Stimulated activated naive B cell treated with anti-CD40 and anti-IgM and Interleukin-4, amounts not matched to agents 10 μg/mL and 1 μg/mL and 100 μg/mL, for 72 hours (primary cell): ENCODE data around the gene PHOX2A.

Experiments
- ATAC-seq, 2 donors: fragments of 150-1000 bp; cut with Tn5 transposase; replicated peaks; 2 replicates each; pipeline ENCODE4 v1.10.0; 2021; ENCODE audit warnings: moderate library complexity in 1 of 2
- DNase-seq: peaks from one replicate; pipeline ENCODE4 v3.0.0; 2021
- H3K27ac Mint-ChIP-seq: one replicate; pipeline ENCODE4 v1.8.0; 2022; ENCODE audit warnings: mild to moderate bottlenecking, mixed read lengths
- H3K27me3 Mint-ChIP-seq, 2 donors: one replicate each; pipeline ENCODE4 v1.8.0; 2022; ENCODE audit warnings: mixed read lengths in 2 of 2
- H3K36me3 Mint-ChIP-seq, 2 donors: one replicate each; pipeline ENCODE4 v1.8.0; 2022; ENCODE audit warnings: mixed read lengths in 2 of 2, mild to moderate bottlenecking in 1 of 2
- H3K4me1 Mint-ChIP-seq, 2 donors: one replicate each; pipeline ENCODE4 v1.8.0; 2022; ENCODE audit warnings: mixed read lengths in 2 of 2, mild to moderate bottlenecking in 1 of 2
- H3K4me3 Mint-ChIP-seq, 2 donors: one replicate each; pipeline ENCODE4 v1.8.0; 2022; ENCODE audit warnings: mild to moderate bottlenecking in 2 of 2, mixed read lengths in 2 of 2, moderate library complexity in 1 of 2
- H3K9me3 Mint-ChIP-seq, 2 donors: one replicate each; pipeline ENCODE4 v1.8.0; 2022; ENCODE audit warnings: mixed read lengths in 2 of 2, mild to moderate bottlenecking in 1 of 2

The PHOX2A gene

DNA sequence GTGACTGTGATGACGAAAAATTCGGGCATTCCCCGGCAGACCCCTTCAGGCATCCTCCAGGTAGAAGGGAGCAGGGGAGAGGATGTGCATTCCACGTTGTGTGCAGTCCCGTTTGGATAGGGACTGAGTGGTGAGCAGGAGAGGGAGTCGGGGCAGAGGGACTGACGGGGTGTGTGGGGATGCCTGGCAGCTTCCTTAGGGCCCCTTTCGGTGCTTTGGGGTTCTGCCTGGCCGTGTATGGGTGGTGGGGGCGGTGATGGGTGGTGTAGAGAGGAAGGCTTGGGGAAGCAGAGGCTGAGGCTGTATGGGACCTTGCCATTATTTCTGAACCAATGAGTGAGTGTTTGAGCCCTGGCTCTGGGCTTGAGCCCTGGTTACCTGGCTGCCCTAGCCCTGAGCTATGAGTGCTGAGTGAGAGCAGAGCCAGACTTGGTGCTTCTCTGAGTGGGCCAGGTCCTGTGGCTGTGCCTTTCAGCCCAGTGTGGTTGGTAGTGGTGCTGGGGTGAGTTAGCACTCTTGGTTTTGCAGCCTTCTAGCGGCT is 18.5 kb downstream of the PHOX2A start:
- ATAC-seq (no peak), DNase-seq (no peak)
- no peaks in the 10 kb centered on the region for H3K9me3 Mint-ChIP-seq
- H3K36me3 Mint-ChIP-seq, result peaks cover 28 to 32% of the 10 kb centered on the region in 2 donors
- no peaks in the 10 kb centered on the region for H3K27me3 Mint-ChIP-seq
- H3K27ac Mint-ChIP-seq, result peak overlapping the region; percentile 94
- peak overlapping the region; percentile 95 to 99 for H3K4me3 Mint-ChIP-seq
- peaks cover 23 to 43% of the 10 kb centered on the region in 2 donors for H3K4me1 Mint-ChIP-seq

DNA sequence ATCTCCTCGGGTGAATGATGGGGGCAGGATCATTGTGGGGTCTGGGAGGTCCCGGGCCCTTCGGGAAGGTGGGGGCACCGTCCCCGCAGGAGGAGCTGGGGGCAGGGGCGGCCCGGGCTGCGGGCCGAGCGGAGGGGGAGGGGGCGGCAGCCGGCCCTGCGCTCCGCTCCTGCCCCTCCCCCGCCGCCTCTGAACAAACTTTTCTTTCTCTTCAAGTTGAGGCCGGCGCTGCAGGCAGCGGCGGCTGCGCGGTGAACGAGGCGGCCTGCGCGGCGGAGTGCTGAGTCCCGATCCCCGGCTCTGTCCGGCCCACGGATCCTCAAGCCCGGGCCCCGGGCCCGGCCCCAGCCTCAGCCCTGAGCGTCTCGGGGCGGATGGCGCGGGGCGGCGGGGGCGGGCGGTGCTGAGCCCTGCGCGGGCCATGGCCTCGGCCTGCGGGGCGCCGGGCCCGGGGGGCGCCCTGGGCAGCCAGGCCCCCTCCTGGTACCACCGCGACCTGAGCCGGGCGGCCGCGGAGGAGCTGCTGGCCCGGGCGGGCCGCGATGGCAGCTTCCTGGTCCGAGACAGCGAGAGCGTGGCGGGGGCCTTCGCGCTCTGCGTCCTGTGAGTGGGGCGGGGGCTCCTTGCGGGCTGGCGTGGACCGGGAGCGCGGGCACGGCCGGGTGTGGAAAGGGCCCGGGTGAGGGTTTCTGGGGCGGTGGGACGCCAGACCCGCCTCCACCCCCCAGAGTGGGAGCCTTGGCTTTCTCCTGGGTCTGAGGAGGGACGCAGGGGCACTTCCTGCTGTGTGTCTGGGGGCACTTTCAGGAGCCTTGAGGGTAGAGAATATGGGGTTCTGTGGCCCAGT is 19.2 kb downstream of the PHOX2A start, which contains the start of gene INPPL1:
INPPL1 (plus strand) TSS at position 204 of the 847 bp plus-strand sequence; CDS start at position 422, 218 bp downstream.
- Mint-ChIP-seq H3K27ac (peak within 1 kb of the TSS; percentile 98), H3K4me1 (peaks cover 23 to 47% of the 10 kb centered on the region in 2 donors), H3K4me3 (peak within 1 kb of the TSS; percentile 99), H3K36me3 (peaks cover 25% of the 10 kb centered on the region in 2 donors), H3K27me3 (no peaks in the 10 kb centered on the region), H3K9me3 (no peaks in the 10 kb centered on the region)
- DNase-seq (no peak), ATAC-seq (peak; percentile 2 to 3)

DNA sequence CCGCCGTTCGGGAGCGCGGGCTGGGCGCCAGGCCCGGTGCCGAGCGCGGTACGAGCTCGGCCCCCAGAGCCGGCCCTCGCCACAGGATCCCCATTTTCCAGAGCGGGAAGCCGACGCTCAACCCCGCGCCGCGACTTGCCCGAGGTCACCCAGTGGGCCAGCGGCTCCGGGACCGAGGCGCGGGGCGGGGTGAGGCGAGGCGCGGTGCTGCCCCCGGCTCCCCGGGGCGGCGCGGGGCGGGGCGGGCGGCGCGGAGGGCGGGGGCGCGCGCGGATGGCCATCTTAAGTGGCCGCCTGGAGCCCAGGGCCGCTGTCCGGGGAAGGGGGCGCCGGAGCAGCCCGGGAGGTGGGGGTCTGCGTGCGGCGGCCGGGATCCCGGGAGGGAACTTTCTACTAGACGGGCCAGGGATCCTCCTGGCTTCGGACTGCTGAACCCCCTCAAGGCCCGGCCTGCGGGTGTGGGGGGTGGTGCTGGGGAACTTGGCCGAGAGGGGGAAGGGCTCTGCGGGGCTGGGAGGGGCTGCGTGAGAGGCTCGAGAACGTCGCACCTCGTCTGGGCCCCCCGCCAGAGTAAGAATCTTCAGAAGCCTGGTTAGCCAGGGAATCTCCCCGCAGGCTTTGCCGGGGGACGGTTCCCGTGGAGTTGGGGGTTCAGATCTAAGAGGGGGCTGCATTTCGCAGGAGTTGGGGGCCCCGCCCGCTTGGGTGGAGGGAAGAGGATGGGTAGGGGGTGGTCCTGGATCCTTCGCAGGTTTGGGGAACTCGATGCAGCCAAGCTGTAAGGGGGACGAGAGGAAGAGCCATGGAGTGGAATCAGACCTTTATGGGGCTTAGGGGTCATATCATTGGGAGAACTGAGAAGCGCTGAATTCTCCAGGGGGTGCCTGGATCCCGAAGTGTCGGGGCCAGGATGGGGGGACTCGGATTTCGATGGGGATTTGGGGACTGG is 20.1 kb downstream of the PHOX2A start:
- Mint-ChIP-seq H3K27ac (peak overlapping the region; percentile 98), H3K9me3 (no peaks in the 10 kb centered on the region), H3K27me3 (no peaks in the 10 kb centered on the region), H3K4me3 (peak overlapping the region; percentile 99), H3K36me3 (peaks cover 18 to 20% of the 10 kb centered on the region in 2 donors), H3K4me1 (peaks cover 23 to 47% of the 10 kb centered on the region in 2 donors)
- DNase-seq, result peak; percentile 65
- ATAC-seq, result peak; percentile 64 to 71

DNA sequence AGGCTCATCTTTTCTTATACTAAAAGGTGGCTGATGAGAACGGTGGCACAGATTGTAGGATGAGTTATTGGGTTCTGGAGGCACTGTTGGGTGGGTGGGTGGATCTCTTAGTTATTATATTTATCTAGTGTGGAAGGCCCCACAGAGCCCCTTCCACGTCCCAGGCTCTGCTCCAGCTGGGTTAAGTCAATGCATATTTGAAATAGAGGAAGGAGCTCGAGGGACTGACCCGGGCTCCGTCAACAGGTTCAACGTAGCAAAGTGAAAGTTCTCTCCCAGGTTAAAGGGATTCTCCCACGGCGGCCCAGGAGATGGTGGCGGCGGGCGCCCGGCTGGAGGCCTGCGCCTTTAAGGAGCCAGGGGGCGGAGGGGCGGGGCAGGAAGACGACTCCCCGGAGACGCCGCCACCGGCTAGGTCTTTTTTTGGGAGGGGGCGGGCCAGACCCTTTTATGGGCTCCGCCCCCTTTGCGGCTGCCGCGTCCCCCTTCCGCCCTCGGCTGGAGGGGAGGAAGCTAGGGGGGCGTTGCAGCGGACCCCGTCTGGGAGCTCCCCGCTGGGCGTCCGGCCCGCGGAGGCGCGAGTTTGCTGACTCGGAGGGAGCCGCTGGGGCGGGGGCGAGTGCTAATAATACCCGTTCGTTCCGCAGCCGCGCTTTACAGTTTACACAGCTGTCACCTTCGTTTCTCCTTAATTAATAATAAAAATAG is 20.9 kb downstream of the PHOX2A start:
- H3K9me3 Mint-ChIP-seq, result no peaks in the 10 kb centered on the region
- no peaks in the 10 kb centered on the region for H3K27me3 Mint-ChIP-seq
- H3K4me3 Mint-ChIP-seq, result peak overlapping the region; percentile 99
- peak overlapping the region; percentile 94 for H3K27ac Mint-ChIP-seq
- DNase-seq, result peak; percentile 94
- H3K4me1 Mint-ChIP-seq, result peaks cover 28 to 55% of the 10 kb centered on the region in 2 donors
- H3K36me3 Mint-ChIP-seq, result peaks cover 11 to 14% of the 10 kb centered on the region in 2 donors
- ATAC-seq, result peak; percentile 76 to 79

DNA sequence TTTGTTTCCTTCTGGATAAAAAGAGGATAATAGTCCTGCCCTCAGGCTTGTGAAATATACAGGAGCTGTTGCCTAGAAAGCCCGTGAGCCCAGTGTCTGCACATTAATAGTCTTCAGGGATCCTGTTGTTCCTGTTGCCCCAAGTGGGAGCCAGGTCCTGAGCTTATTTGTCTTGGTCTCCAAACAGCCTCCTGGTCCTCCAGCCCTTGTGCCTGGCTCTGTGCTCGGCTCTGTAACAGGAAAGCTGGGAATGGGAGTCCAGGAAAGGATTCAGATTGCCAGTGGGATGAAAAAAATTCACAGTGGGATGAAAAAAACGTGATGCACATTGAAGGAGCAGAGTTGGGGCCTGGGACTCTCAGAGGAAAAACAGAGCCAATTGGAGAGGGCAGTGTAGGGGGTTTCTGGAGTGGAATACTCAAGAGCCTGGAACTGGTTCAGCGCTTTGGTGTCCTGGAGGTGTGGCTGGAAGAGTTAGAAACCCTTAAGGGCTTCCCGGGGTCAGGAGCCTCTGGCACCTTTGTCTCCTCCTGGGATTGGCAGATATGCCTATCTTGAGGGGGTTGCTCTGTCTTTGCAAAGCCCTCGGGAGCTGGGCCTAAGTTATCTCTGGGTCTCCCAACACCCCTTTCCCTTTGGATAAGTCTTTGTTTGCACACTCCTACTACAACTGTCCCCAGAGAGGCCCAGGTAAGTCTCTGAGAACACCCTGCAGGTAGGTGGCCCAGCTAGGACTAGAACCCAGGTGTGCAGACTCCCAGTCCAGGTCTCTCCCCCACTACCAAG is 21.7 kb downstream of the PHOX2A start:
- Mint-ChIP-seq H3K36me3 (peaks cover 6 to 12% of the 10 kb centered on the region in 2 donors), H3K27ac (peak overlapping the region; percentile 94), H3K4me1 (peaks cover 33 to 62% of the 10 kb centered on the region in 2 donors), H3K9me3 (no peaks in the 10 kb centered on the region), H3K4me3 (peak overlapping the region; percentile 88 to 99), H3K27me3 (no peaks in the 10 kb centered on the region)
- no peak for ATAC-seq
- DNase-seq, result no peak

DNA sequence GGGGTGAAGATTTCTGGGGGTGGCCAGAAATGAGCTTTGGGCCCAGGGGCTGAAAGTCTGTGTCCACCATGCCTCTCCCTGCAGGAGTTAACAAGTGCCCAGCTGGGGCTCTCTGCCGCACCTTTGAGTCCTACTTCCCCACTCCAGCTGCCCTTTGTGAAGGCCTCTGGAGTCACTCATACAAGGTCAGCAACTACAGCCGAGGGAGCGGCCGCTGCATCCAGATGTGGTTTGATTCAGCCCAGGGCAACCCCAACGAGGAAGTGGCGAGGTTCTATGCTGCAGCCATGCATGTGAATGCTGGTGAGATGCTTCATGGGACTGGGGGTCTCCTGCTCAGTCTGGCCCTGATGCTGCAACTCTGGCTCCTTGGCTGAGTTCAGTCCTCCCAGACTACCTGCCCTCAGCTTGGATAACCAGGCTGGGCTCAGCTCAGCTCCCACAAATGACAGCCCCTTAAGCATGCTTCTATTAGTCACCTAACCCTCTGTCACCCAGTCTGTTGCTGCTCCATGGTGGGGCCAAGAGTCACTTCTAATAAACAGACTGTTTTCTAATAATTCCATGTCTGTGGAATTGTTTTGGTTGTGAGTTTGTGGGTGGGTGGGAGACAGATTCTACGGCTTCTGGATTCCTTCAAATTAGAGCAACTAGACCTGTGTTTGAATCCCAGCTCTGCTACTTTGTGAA is 22.4 kb downstream of the PHOX2A start:
- H3K4me3 Mint-ChIP-seq, result peak overlapping the region; percentile 37 to 56
- ATAC-seq (no peak), DNase-seq (no peak)
- H3K27me3 Mint-ChIP-seq, result no peaks in the 10 kb centered on the region
- no peaks in the 10 kb centered on the region for H3K9me3 Mint-ChIP-seq
- no peak overlapping the region for H3K27ac Mint-ChIP-seq
- peaks cover 6 to 10% of the 10 kb centered on the region in 2 donors for H3K36me3 Mint-ChIP-seq
- H3K4me1 Mint-ChIP-seq, result peaks cover 37 to 67% of the 10 kb centered on the region in 2 donors

DNA sequence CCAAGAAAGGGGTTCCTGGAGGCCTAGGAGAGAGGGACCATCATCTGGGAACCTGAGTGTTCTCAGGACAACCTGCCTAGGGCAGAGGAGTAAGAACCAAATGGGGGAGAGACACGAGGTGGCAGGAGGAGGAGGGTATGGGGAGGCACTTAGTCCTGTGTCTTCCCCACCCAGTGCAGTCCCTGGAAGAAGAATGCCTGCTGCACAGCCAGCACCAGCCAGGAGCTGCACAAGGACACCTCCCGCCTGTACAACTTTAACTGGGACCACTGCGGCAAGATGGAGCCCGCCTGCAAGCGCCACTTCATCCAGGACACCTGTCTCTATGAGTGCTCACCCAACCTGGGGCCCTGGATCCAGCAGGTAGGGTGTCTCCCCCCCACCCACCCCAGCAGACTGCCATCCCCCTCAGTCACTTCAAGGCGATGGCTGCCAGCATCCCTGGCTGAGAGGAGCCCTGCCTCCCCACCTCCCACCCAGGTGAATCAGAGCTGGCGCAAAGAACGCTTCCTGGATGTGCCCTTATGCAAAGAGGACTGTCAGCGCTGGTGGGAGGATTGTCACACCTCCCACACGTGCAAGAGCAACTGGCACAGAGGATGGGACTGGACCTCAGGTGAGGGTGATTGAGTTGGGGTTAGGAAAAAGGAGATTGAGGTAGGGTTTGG is 23.1 kb downstream of the PHOX2A start:
- Mint-ChIP-seq H3K4me1 (peaks cover 38 to 64% of the 10 kb centered on the region in 2 donors), H3K36me3 (peaks cover 6 to 10% of the 10 kb centered on the region in 2 donors), H3K27me3 (no peaks in the 10 kb centered on the region), H3K27ac (no peak overlapping the region), H3K9me3 (no peaks in the 10 kb centered on the region), H3K4me3 (peak overlapping the region; percentile 37 to 56)
- ATAC-seq, result no peak
- DNase-seq, result no peak

DNA sequence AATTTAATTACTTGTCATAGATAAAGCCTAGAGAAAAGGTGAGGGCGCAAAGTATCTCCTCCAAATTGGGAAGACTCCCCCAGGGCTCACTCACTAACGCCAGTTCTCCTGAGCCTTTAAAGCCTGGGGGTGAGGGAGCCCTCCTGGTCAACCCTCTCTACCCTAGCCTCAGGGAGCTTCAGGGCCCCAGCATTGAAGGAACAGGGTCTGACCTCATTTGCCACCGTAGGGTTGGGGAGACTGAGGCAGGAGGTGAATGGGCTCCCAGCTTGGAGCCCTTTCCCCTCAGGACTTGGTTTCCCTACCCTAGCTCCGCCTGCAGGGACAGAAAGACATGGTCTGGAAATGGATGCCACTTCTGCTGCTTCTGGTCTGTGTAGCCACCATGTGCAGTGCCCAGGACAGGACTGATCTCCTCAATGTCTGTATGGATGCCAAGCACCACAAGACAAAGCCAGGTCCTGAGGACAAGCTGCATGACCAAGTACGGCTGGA is 25.7 kb downstream of the PHOX2A start:
- no peak for DNase-seq
- peak overlapping the region in 1 of 2 donors; percentile 44 for H3K4me3 Mint-ChIP-seq
- H3K36me3 Mint-ChIP-seq, result no peaks in the 10 kb centered on the region
- H3K27ac Mint-ChIP-seq, result peak overlapping the region; percentile 73
- no peaks in the 10 kb centered on the region for H3K27me3 Mint-ChIP-seq
- no peaks in the 10 kb centered on the region for H3K9me3 Mint-ChIP-seq
- ATAC-seq, result no peak
- peaks cover 29 to 55% of the 10 kb centered on the region in 2 donors for H3K4me1 Mint-ChIP-seq

DNA sequence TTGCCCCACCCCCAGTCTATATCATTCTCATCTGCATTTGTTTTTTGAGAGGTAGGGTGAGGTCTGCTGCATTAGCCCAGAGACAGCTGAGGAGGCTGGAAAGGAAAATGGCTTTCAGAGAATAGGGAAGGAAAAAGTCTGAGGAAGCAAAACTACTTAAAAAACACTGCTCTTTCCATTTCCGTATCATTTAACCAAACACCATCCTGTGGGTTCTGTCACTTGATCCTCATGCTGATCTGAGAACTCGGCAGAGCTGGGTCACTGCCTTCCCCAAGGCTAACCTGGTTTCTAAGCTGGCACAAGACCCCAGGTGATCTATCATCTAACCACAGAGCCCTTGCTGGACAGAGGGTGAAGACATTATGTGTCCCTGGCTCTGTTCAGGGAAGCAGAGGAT is 26.1 kb downstream of the PHOX2A start:
- no peaks in the 10 kb centered on the region for H3K27me3 Mint-ChIP-seq
- H3K27ac Mint-ChIP-seq, result peak overlapping the region; percentile 73
- no peaks in the 10 kb centered on the region for H3K36me3 Mint-ChIP-seq
- ATAC-seq (peak; percentile 20 to 50), DNase-seq (no peak)
- H3K4me3 Mint-ChIP-seq, result peak overlapping the region in 1 of 2 donors; percentile 44
- H3K4me1 Mint-ChIP-seq, result peaks cover 29 to 53% of the 10 kb centered on the region in 2 donors
- no peaks in the 10 kb centered on the region for H3K9me3 Mint-ChIP-seq

DNA sequence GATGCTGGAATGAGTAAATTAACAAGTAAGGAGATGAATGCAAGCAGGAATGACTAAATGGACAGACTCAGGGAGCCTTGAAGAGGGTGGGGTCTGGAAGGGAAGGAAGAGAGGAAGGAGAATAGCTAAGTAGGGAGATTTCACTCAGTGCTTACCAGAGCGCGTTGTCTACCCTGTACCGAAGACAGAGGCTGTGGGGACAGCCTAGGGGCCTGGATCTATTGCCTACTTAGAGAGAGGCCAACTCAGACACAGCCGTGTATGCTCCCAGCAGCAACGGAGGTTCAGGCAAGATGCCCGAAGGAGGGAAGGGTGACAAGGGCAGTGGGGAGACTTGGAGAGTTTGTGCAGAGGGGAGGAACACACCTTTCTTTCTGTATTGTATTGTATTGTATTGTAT is 27.3 kb downstream of the PHOX2A start, which contains the start of gene FOLR2:
FOLR2 (plus strand) TSS at position 157 of the 400 bp plus-strand sequence. CDS start 1,791 bp downstream, outside the sequence.
- Mint-ChIP-seq H3K4me3 (no peak within 1 kb of the TSS), H3K36me3 (no peaks in the 10 kb centered on the region), H3K4me1 (peaks cover 23 to 41% of the 10 kb centered on the region in 2 donors), H3K9me3 (no peaks in the 10 kb centered on the region), H3K27ac (peak within 1 kb of the TSS; percentile 7), H3K27me3 (peaks cover 0 to 4% of the 10 kb centered on the region in 2 donors)
- ATAC-seq (no peak), DNase-seq (no peak)

DNA sequence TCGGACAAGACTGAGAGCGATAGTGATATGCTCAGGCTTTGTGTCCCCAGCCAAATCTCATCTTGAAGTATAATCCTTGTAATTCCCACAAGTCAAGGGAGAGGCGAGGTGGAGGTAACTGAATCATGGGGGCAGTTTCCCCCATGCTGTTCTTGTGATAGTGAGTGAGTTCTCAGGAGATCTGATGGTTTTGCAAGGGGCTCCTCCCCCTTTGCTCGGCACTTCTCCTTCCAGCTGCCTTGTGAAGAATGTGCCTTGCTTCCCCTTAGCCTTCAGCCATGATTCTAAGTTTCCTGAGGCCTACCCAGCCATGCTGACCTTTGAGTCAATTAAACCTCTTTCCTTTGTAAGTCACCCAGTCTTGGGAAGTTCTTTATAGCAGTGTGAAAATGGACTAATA is 34.9 kb downstream of the PHOX2A start:
- peaks cover 2 to 17% of the 10 kb centered on the region in 2 donors for H3K4me1 Mint-ChIP-seq
- no peak overlapping the region for H3K4me3 Mint-ChIP-seq
- peaks cover 14 to 16% of the 10 kb centered on the region in 2 donors for H3K9me3 Mint-ChIP-seq
- peaks cover 16 to 22% of the 10 kb centered on the region in 2 donors for H3K27me3 Mint-ChIP-seq
- H3K27ac Mint-ChIP-seq, result no peak overlapping the region
- no peak for DNase-seq
- peaks cover 11 to 14% of the 10 kb centered on the region in 2 donors for H3K36me3 Mint-ChIP-seq
- ATAC-seq, result no peak

DNA sequence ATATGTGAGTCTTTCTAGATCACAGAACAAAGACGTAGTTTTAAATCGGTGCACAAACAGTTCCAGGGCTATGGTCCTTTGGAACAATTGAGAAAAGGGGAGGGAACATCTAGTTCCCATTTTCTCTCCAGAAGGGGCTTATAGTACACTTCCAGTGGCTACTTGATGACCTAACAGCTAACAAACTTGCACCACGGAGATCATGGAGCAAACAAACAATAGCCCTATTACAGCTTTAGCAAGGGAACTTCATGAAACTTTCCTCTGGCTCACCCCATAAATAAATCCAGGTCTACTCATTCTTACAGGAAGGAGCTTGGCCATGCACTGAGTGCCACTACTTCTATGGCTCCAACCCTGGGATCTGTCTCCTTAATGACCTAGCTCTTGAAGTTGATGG is 35.7 kb downstream of the PHOX2A start:
- Mint-ChIP-seq H3K9me3 (peaks cover 14 to 16% of the 10 kb centered on the region in 2 donors), H3K4me1 (peaks cover 2 to 17% of the 10 kb centered on the region in 2 donors), H3K27me3 (peaks cover 16 to 22% of the 10 kb centered on the region in 2 donors), H3K4me3 (no peak overlapping the region), H3K36me3 (peaks cover 11 to 14% of the 10 kb centered on the region in 2 donors), H3K27ac (no peak overlapping the region)
- DNase-seq, result no peak
- no peak for ATAC-seq
